NCI-H2227 (cell line): ENCODE measurements around the gene ACSM2A.
"Not testable (repeated sequence)": the region's sequence is repeated elsewhere in the genome, so short reads cannot be mapped to it uniquely, and the experiment has no call there.

Experiments
- DNase-seq: peaks from one replicate; lab custom pipeline; 2025; ENCODE audit not compliant: unreplicated experiment; lab: John Stamatoyannopoulos, UW

The ACSM2A gene, protein sequence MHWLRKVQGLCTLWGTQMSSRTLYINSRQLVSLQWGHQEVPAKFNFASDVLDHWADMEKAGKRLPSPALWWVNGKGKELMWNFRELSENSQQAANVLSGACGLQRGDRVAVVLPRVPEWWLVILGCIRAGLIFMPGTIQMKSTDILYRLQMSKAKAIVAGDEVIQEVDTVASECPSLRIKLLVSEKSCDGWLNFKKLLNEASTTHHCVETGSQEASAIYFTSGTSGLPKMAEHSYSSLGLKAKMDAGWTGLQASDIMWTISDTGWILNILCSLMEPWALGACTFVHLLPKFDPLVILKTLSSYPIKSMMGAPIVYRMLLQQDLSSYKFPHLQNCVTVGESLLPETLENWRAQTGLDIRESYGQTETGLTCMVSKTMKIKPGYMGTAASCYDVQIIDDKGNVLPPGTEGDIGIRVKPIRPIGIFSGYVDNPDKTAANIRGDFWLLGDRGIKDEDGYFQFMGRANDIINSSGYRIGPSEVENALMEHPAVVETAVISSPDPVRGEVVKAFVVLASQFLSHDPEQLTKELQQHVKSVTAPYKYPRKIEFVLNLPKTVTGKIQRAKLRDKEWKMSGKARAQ

GRCh38 chr16:20451364-20451763 is at the start of gene ACSM2A:
TSS of gene ACSM2A (plus strand) at chr16:20451521. CDS start at chr16:20460115, 8,594 bp downstream.
- not testable (repeated sequence) for DNase-seq

- DNase-seq, result no peak
Measured at GRCh38 chr16:20402651-20403050, 48.7 kb upstream of the ACSM2A start.

DNA sequence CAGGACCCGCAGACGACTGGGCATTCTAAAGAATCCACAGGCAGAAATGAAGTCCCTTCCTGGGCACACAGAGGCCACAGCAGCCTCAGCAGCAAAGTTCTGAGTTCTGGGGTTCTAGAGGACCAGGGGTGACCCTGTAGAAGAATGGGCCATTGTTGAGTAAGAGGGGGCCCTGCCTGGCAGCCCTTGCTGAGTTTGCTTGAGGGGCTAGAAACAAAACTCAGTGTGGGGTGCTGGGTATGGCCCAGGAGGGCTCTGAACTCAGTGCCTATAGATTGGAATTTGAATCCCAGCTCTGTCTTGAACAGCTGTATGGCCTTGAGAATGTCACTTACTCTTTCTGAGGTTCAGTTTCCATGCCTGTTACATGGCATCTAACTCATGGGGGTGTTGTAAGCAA is 46.7 kb upstream of the ACSM2A start, which contains the start of gene PDILT:
Gene PDILT (minus strand): TSS at position 101 of the 400 bp plus-strand sequence. CDS start 5,437 bp downstream, outside the sequence.
- no peak for DNase-seq

DNA sequence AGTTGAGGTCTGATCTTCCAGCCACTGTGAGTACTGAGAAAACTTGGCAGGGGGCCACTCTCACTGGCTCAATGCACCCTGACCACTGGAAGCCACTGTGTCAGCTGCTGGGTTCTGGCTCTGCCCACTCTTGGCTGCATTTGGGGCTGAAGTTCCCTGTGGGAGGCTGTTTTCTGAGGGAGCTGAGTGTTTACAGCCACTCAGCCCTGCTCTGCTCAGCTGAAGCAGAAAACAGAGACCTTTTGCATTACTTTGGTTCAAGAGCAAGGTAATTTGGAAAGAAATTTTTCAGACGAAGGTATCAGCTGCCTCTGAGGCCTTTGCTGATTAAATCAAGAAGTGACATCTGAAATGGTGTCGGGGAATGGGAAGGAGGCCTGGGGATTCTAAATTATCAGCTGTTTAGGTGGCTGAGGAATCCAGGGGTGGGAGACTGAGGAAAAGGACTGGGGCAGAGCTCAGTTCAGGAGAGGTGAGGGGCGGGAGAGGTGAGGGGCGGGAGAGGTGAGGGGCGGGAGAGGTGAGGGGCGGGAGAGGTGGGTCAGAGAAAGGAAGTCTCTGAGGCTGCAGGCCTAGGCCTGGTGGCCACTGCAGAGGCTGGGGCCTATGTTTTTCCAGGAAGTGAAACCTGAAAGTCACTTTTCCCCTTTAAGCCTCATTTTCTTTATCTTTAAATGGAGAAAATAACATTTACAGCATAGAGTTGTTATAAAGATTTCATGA is 41.8 kb upstream of the ACSM2A start, which contains the start of gene ACSM5:
Gene ACSM5 (plus strand): TSS at position 137 of the 723 bp plus-strand sequence. CDS start 1,951 bp downstream, outside the sequence.
- DNase-seq, result no peak

- no peak for DNase-seq
Measured at GRCh38 chr16:20410121-20410723, 41.1 kb upstream of the ACSM2A start.

- no peak for DNase-seq
Measured at GRCh38 chr16:20411055-20411454, 40.3 kb upstream of the ACSM2A start.

- DNase-seq, result no peak
Measured at GRCh38 chr16:20415541-20415940, 35.8 kb upstream of the ACSM2A start.

GRCh38 chr16:20419093-20419492 is 32.2 kb upstream of the ACSM2A start:
- DNase-seq, result not testable (repeated sequence)

GRCh38 chr16:20421748-20422147 is 29.6 kb upstream of the ACSM2A start:
- not testable (repeated sequence) for DNase-seq

GRCh38 chr16:20423772-20424128 is 27.6 kb upstream of the ACSM2A start:
- DNase-seq, result not testable (repeated sequence)

GRCh38 chr16:20424129-20424866 is 27.0 kb upstream of the ACSM2A start:
- no peak for DNase-seq

- not testable (repeated sequence) for DNase-seq
Measured at GRCh38 chr16:20427401-20427797, 23.9 kb upstream of the ACSM2A start.

DNA sequence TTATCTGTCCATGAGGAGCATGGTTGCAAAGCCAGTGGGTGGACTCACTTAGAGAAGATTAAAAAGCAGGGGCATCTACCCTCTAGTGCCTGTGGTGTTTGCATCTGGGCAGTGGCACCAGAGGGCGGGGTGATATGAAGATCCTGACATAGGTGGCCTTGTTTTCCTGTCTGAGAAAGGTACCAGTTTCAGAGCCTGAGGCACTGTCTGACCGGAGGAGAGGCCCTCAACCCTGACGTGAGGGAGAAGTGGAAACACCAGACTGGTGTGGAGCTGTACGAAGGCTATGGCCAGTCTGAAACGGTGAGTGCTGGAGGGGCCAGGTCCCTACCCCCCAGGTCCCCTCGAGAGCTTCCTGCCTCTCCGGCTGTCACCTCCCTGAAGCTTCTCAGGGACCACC is 21.8 kb upstream of the ACSM2A start:
- not testable (repeated sequence) for DNase-seq

DNA sequence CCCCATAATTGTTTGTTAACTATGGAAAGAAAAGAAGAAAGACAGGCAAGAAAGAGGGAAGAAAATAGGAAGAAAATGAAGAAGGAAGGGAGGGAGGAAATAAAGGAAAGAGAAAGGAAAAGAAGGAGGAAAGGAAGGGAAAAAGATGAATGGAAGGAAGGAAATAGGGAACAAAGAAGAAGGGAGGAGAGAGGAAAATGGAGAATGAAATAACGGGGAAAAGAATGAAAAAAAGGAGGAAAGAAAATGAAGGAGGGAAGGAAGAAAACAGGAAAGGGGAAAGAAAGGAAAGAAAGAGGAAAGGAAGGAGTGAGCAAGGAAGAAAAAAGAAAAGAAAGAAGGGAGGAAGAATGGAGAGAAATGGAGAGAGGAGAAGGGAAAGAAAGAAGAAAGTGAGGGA is 20.8 kb upstream of the ACSM2A start:
- not testable (repeated sequence) for DNase-seq

DNA sequence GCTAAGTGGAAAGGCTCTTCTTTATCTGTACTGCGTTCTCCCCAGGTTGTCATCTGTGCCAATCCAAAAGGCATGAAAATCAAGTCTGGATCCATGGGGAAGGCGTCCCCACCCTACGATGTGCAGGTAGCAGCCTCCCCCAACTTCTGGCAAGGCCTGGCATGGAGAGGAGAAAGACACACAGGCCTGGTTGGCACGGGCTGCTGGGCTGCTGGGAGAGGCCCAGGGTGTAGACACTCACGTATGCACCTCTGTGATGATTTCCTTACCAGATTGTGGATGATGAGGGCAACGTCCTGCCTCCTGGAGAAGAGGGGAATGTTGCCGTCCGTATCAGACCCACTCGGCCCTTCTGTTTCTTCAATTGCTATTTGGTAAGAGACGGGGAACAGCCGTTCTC is 20.4 kb upstream of the ACSM2A start:
- DNase-seq, result no peak

GRCh38 chr16:20438950-20439349 is 12.4 kb upstream of the ACSM2A start:
- DNase-seq, result not testable (repeated sequence)

GRCh38 chr16:20439820-20440231 is 11.5 kb upstream of the ACSM2A start:
- not testable (repeated sequence) for DNase-seq

- not testable (repeated sequence) for DNase-seq
Measured at GRCh38 chr16:20440731-20441130, 10.6 kb upstream of the ACSM2A start.

- DNase-seq, result no peak
Measured at GRCh38 chr16:20441191-20441590, 10.1 kb upstream of the ACSM2A start.

DNA sequence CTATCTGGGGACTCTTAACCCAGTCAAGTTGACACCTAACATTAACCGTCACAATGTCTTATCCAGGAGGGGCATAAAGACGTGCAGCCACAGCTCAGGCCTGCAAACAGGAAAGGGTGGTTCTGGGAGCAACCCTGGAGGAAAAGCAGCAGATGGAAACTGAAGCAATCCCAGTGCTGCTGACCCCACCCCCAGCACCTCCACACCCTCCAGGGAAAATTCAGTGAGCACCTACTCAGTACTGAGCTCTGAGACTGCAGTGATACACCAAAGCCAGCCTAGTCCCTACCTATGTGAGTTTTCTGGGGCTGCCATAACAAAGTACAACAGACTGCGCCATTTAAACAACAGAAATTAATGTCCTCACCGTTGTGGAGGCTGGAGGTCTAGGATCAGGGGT is 9.5 kb upstream of the ACSM2A start:
- DNase-seq, result not testable (repeated sequence)
